Aorta (tissue), 5 donors: Measurements from ENCODE around the gene TSPEAR. TPM values are rescaled to one million over a fixed set of nuclear protein-coding genes. Genes with fewer than 3 reads are reported as not detected.

Source experiments
- ATAC-seq: fragments of 200-7000 bp; cut with Tn5 transposase; one replicate; pipeline ENCODE4 v1.9.1; 2022; ENCODE audit warnings: moderate library complexity; ENCODE audit not compliant: low FRiP score
- DNase-seq, 2 donors: peaks; one replicate each; pipeline ENCODE4 v3.0.0-alpha.2; 2020
- H3K27ac ChIP-seq, 2 donors: one replicate each; pipeline ENCODE4 v1.5.1; 2013; ENCODE audit warnings: low read length in 2 of 2, mild to moderate bottlenecking in 2 of 2, moderate library complexity in 2 of 2, control low read depth in 1 of 2, inconsistent platforms in 1 of 2, low read depth in 1 of 2
- H3K27me3 ChIP-seq, 2 donors: one replicate each; pipeline ENCODE4 v1.6.1; 2013; ENCODE audit warnings: control low read depth in 1 of 2, low read length in 1 of 2, mild to moderate bottlenecking in 1 of 2, moderate library complexity in 1 of 2; ENCODE audit not compliant: insufficient read depth in 2 of 2, control insufficient read depth in 1 of 2
- H3K36me3 ChIP-seq, 2 donors: one replicate each; pipeline ENCODE4 v1.6.1; 2013; ENCODE audit warnings: control low read depth in 1 of 2, low read length in 1 of 2, mild to moderate bottlenecking in 1 of 2; ENCODE audit not compliant: insufficient read depth in 2 of 2, control insufficient read depth in 1 of 2
- H3K4me1 ChIP-seq, 2 donors: one replicate each; pipeline ENCODE4 v1.6.1; 2013; ENCODE audit warnings: low read length in 2 of 2, control low read depth in 1 of 2, mild to moderate bottlenecking in 1 of 2, moderate library complexity in 1 of 2; ENCODE audit not compliant: insufficient read depth in 2 of 2, control insufficient read depth in 1 of 2
- H3K4me3 ChIP-seq, 2 donors: one replicate each; pipeline ENCODE4 v1.5.1; 2013; ENCODE audit warnings: low read length in 2 of 2, control low read depth in 1 of 2, mild to moderate bottlenecking in 1 of 2
- H3K9me3 ChIP-seq: one replicate; pipeline ENCODE4 v1.6.1; 2013; ENCODE audit warnings: mild to moderate bottlenecking, low read length; ENCODE audit not compliant: control insufficient read depth
- WGBS, 2 donors: extraction: QIAGEN DNeasy Blood & Tissue Kit; methylation state at CpG; one replicate each; pipeline ENCODE4 v1.1.7; 2013; 5-methylcytosine and 5-hydroxymethylcytosine counted together
- intact Hi-C, 2 donors: fragments of 100-400 bp; cut with DNase I; formaldehyde crosslinking; loops; one replicate each; pipeline versions ENCODE4 v1.14.2 to v1.15.0; 2022
- polyA plus RNA-seq, 2 donors: library from polyadenylated mRNA; stranded (reverse); fragments of 200-250 nt; gene quantifications; one replicate each; pipeline ENCODE4 v1.2.3, GENCODE V29; 2013
- total RNA-seq, 2 donors: library from RNA; stranded (reverse); fragmentation: NEBNext Ultra II Directional; extraction: Animal tissue kit (Norgen Biotek cat#: 25700); gene quantifications; one replicate each; pipeline ENCODE4 v1.2.1, GENCODE V29; 2021
- donor health status: healthy with polysubstance abuse.
- donor health status: Bipolar disorder and iron deficiency.
- donor health status: DM: no; HTN: no; CAD: no.
- donor health status: DM: no; HTN: no; CAD: no.
- donor health status: DM: yes; HTN: yes; CAD: no.

Gene TSPEAR
- total and polyA plus RNA-seq, 4 donors: not detected

GRCh38 chr21:44539046-44539445, 172.3 kb downstream of the TSPEAR start:
- ATAC-seq: no peak
- no peak overlapping the region for H3K4me3 ChIP-seq

GRCh38 chr21:44537930-44538911, 173.2 kb downstream of the TSPEAR start:
- no peak overlapping the region for H3K4me3 ChIP-seq
- peaks cover 1% of the 10 kb centered on the region for H3K9me3 ChIP-seq
- no peaks in the 10 kb centered on the region for H3K36me3 ChIP-seq
- WGBS, 2 donors: 95% methylated on average over 33 of the region's 33 CpGs
- DNase-seq (no peak), ATAC-seq (peak; percentile 26)
- H3K27ac ChIP-seq: no peak overlapping the region
- H3K27me3 ChIP-seq: no peaks in the 10 kb centered on the region
- H3K4me1 ChIP-seq: no peaks in the 10 kb centered on the region
- intact Hi-C loops: no loop called here

More at GRCh38 chr21:44539046-44539445, 172.3 kb downstream of the TSPEAR start:
- Histone ChIP-seq H3K27ac (no peak overlapping the region), H3K27me3 (no peaks in the 10 kb centered on the region), H3K4me1 (no peaks in the 10 kb centered on the region), H3K9me3 (peaks cover 1% of the 10 kb centered on the region), H3K36me3 (no peaks in the 10 kb centered on the region)
- WGBS, 2 donors: 80 to 86% methylated on average over 14 of the region's 14 CpGs
- intact Hi-C loops: no loop called here
- DNase-seq: no peak

- Histone ChIP-seq H3K27me3 (no peaks in the 10 kb centered on the region), H3K4me3 (no peak overlapping the region), H3K4me1 (no peaks in the 10 kb centered on the region), H3K27ac (no peak overlapping the region), H3K9me3 (no peaks in the 10 kb centered on the region), H3K36me3 (no peaks in the 10 kb centered on the region)
- ATAC-seq (no peak), DNase-seq (no peak)
- intact Hi-C loops: no loop called here
- WGBS, 2 donors: 70 to 74% methylated on average over 7 of the region's 7 CpGs
Observed at GRCh38 chr21:44535963-44536362, 175.4 kb downstream of the TSPEAR start.

- H3K4me3 ChIP-seq: no peak overlapping the region
- H3K9me3 ChIP-seq: no peaks in the 10 kb centered on the region
- H3K27ac ChIP-seq: no peak overlapping the region
- ATAC-seq (no peak), DNase-seq (no peak)
- 96% methylated on average over 6 of the region's 6 CpGs for WGBS, 2 donors
- intact Hi-C loops: no loop called here
- H3K27me3 ChIP-seq: no peaks in the 10 kb centered on the region
- no peaks in the 10 kb centered on the region for H3K4me1 ChIP-seq
- no peaks in the 10 kb centered on the region for H3K36me3 ChIP-seq
Observed at GRCh38 chr21:44534688-44535087, 176.7 kb downstream of the TSPEAR start.

GRCh38 chr21:44533891-44534627, 177.3 kb downstream of the TSPEAR start:
- ATAC-seq (no peak), DNase-seq (no peak)
- Histone ChIP-seq H3K36me3 (no peaks in the 10 kb centered on the region), H3K27me3 (no peaks in the 10 kb centered on the region), H3K9me3 (no peaks in the 10 kb centered on the region), H3K4me3 (no peak overlapping the region), H3K27ac (no peak overlapping the region), H3K4me1 (no peaks in the 10 kb centered on the region)
- intact Hi-C loops: no loop called here
- 87% methylated on average over 18 to 21 of the region's 21 CpGs for WGBS, 2 donors

- intact Hi-C loops: no loop called here
- ATAC-seq: no peak
- DNase-seq: peak; percentile 40 to 75
Observed at GRCh38 chr21:44533121-44533890, 178.1 kb downstream of the TSPEAR start.

GRCh38 chr21:44532712-44533111, 178.7 kb downstream of the TSPEAR start:
- Histone ChIP-seq H3K36me3 (no peaks in the 10 kb centered on the region), H3K4me1 (no peaks in the 10 kb centered on the region), H3K27me3 (no peaks in the 10 kb centered on the region), H3K27ac (no peak overlapping the region), H3K4me3 (no peak overlapping the region), H3K9me3 (no peaks in the 10 kb centered on the region)
- 94 to 96% methylated on average over 16 of the region's 16 CpGs for WGBS, 2 donors
- ATAC-seq: no peak
- intact Hi-C loops: no loop called here
- peak; percentile 30 to 43 for DNase-seq

More at GRCh38 chr21:44533121-44533890, 178.1 kb downstream of the TSPEAR start:
- WGBS, 2 donors: 94% methylated on average over 37 of the region's 37 CpGs
- H3K9me3 ChIP-seq: no peaks in the 10 kb centered on the region
- no peaks in the 10 kb centered on the region for H3K4me1 ChIP-seq
- H3K36me3 ChIP-seq: no peaks in the 10 kb centered on the region
- no peak overlapping the region for H3K27ac ChIP-seq
- H3K4me3 ChIP-seq: no peak overlapping the region
- no peaks in the 10 kb centered on the region for H3K27me3 ChIP-seq
